Measurements from ENCODE around the gene TMEM239.

TMEM239 gene

GRCh38 chr20:2778602-2779321 lies 37.4 kb upstream of the TMEM239 start:
- no peak for TF ChIP-seq CTCF (IDR thresholded peaks at IDR 0.05; ENCODE audit: insufficient read depth, low read depth, low read length, missing control alignments)
- no peak overlapping the region for H3K4me3 ChIP-seq (ENCODE audit: low read length)
- DNase-seq (ENCODE audit: low read depth), result no peak

GRCh38 chr20:2780948-2781347 lies 35.2 kb upstream of the TMEM239 start:
- no peak overlapping the region for H3K4me3 ChIP-seq (ENCODE audit: low read length)
- no peak for DNase-seq (ENCODE audit: low read depth)
- TF ChIP-seq CTCF (IDR thresholded peaks at IDR 0.05; ENCODE audit: insufficient read depth, low read depth, low read length, missing control alignments), result no peak

DNA sequence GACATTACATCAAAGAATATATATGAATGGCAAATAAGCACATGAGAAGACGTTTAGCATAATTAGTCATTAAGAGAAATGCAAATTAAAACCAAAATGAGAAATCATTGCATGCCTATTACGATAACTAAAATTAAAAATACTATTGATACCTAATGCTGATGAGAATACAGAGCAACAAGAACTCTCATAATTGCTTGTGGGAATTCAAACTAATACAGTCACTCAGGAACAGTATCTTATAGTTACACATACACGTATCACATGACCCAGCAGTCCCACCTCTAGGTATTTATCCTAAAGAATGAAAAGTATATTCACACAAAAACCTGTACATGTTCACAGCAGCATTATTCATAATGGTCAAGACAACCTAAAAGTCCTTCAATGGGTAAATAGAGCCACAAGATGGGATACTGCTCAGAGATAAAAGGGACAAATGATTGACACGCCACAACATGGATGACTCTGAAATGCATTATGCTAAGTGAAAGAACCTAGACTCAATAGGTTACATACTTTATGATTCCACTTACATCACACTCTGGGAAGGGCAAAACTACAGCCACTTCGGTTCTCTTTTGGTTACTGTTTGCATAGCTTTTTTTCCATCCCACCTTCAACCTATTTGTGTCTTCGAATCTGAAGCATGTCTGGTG lies 32.1 kb upstream of the TMEM239 start:
- no peak for DNase-seq (ENCODE audit: low read depth)
- TF ChIP-seq CTCF (IDR thresholded peaks at IDR 0.05; ENCODE audit: insufficient read depth, low read depth, low read length, missing control alignments), result no peak
- no peak overlapping the region for H3K4me3 ChIP-seq (ENCODE audit: low read length)

- TF ChIP-seq CTCF (IDR thresholded peaks at IDR 0.05; ENCODE audit: insufficient read depth, low read depth, low read length, missing control alignments), result no peak
- no peak for DNase-seq (ENCODE audit: low read depth)
- no peak overlapping the region for H3K4me3 ChIP-seq (ENCODE audit: low read length)
Observed at GRCh38 chr20:2793471-2793870, 22.7 kb upstream of the TMEM239 start.

GRCh38 chr20:2794202-2794748 lies 21.9 kb upstream of the TMEM239 start:
- no peak for DNase-seq (ENCODE audit: low read depth)
- H3K4me3 ChIP-seq (ENCODE audit: low read length), result no peak overlapping the region
- TF ChIP-seq CTCF (IDR thresholded peaks at IDR 0.05; ENCODE audit: insufficient read depth, low read depth, low read length, missing control alignments), result no peak

GRCh38 chr20:2794866-2795447 lies 21.2 kb upstream of the TMEM239 start:
- no peak for DNase-seq (ENCODE audit: low read depth)
- TF ChIP-seq CTCF (IDR thresholded peaks at IDR 0.05; ENCODE audit: insufficient read depth, low read depth, low read length, missing control alignments), result no peak
- H3K4me3 ChIP-seq (ENCODE audit: low read length), result no peak overlapping the region

Measured in epithelial cell of esophagus (primary cell).